A549 (cell line): Measurements from ENCODE around the gene ZC3H13.

ENCODE experiments used
- BHLHE40 ChIP-seq: IDR thresholded peaks from 2 replicates; pipeline ENCODE4 v1.6.1; 2012; ENCODE audit warnings: low read depth, low read length, inconsistent platforms
- CHD4 ChIP-seq: fragments of 200-600 bp; sonication (generic); IDR thresholded peaks from 2 replicates; pipeline ENCODE4 v1.6.1; 2016; ENCODE audit warnings: antibody characterized with exemption, mild to moderate bottlenecking, borderline replicate concordance
- EP300 ChIP-seq, 2 experiments: fragments of >200 bp; sonication (Bioruptor Twin); formaldehyde crosslinking; IDR thresholded peaks; 2 replicates in 1 of 2; 3 replicates in 1 of 2; pipeline ENCODE4 v1.6.1; 2016 to 2017
- PHF8 ChIP-seq: fragments of 200-600 bp; sonication (generic); IDR thresholded peaks from 2 replicates; pipeline ENCODE4 v1.6.1; 2016; ENCODE audit warnings: low read depth, mild to moderate bottlenecking, antibody characterized with exemption, moderate library complexity, borderline replicate concordance
- POLR2A ChIP-seq: IDR thresholded peaks from 2 replicates; pipeline ENCODE4 v1.6.1; 2012; ENCODE audit warnings: mild to moderate bottlenecking, low read length
- POLR2AphosphoS2 ChIP-seq: conservative IDR thresholded peaks from 2 replicates; pipeline ENCODE4 v1.6.1; 2012; ENCODE audit warnings: low read length, improper control_type of control experiment, inconsistent platforms
- RNF2 ChIP-seq: fragments of 200-600 bp; sonication (generic); IDR thresholded peaks from 2 replicates; pipeline ENCODE4 v1.6.1; 2016; ENCODE audit warnings: low read depth, mild to moderate bottlenecking, antibody characterized with exemption, moderate library complexity, borderline replicate concordance
- SREBF2 ChIP-seq: fragments of 450-650 bp; IDR thresholded peaks from 2 replicates; pipeline ENCODE4 v1.6.1; 2014; ENCODE audit warnings: mild to moderate bottlenecking, moderate library complexity
- TP53 ChIP-seq: fragments of 250-450 bp; sonication (Bioruptor Pico); IDR thresholded peaks from 2 replicates; pipeline ENCODE4 v1.5.0; 2021; ENCODE audit warnings: mild to moderate bottlenecking, moderate library complexity
- TF ChIP-seq, protein P1 (sequence below): fragments of 250-450 bp; sonication (Bioruptor Pico); IDR thresholded peaks from 2 replicates; pipeline ENCODE4 v1.5.0; 2021; ENCODE audit warnings: mild to moderate bottlenecking, moderate library complexity, borderline replicate concordance
- TF ChIP-seq, protein P2 (sequence below): fragments of >200 bp; sonication (Bioruptor Twin); formaldehyde crosslinking; IDR thresholded peaks from 3 replicates; pipeline ENCODE4 v1.5.1; 2016
- TF ChIP-seq, protein P3 (sequence below): fragments of >200 bp; sonication (Bioruptor Twin); formaldehyde crosslinking; IDR thresholded peaks from 2 replicates; pipeline ENCODE4 v1.6.1; 2016
- TF ChIP-seq, protein P4 (sequence below): IDR thresholded peaks from 2 replicates; pipeline ENCODE4 v1.6.1; 2012

DNA sequence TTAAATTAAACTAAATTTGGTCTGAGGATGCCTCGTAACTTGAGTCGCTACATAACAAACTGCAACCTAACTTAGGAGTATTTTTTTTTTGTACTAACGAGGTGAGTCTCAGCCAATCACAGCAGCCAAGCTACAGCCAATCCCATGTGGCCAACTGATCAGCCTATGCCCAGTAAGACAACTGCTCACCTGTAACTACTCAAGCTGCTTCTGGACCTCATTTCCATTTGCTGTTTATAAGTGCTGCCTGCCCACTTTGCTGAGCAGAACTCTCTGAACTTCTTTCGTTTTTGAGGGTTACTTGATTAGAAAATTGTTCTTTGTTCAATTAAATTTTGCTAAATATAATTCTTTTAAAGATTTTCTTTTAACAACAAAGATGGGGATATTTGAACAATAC lies 48.5 kb upstream of the ZC3H13 start:
- TF ChIP-seq, protein P1, sequence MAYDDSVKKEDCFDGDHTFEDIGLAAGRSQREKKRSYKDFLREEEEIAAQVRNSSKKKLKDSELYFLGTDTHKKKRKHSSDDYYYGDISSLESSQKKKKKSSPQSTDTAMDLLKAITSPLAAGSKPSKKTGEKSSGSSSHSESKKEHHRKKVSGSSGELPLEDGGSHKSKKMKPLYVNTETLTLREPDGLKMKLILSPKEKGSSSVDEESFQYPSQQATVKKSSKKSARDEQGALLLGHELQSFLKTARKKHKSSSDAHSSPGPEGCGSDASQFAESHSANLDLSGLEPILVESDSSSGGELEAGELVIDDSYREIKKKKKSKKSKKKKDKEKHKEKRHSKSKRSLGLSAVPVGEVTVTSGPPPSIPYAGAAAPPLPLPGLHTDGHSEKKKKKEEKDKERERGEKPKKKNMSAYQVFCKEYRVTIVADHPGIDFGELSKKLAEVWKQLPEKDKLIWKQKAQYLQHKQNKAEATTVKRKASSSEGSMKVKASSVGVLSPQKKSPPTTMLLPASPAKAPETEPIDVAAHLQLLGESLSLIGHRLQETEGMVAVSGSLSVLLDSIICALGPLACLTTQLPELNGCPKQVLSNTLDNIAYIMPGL, result no peak
- no peak for TF ChIP-seq POLR2AphosphoS2
- TF ChIP-seq, protein P2, sequence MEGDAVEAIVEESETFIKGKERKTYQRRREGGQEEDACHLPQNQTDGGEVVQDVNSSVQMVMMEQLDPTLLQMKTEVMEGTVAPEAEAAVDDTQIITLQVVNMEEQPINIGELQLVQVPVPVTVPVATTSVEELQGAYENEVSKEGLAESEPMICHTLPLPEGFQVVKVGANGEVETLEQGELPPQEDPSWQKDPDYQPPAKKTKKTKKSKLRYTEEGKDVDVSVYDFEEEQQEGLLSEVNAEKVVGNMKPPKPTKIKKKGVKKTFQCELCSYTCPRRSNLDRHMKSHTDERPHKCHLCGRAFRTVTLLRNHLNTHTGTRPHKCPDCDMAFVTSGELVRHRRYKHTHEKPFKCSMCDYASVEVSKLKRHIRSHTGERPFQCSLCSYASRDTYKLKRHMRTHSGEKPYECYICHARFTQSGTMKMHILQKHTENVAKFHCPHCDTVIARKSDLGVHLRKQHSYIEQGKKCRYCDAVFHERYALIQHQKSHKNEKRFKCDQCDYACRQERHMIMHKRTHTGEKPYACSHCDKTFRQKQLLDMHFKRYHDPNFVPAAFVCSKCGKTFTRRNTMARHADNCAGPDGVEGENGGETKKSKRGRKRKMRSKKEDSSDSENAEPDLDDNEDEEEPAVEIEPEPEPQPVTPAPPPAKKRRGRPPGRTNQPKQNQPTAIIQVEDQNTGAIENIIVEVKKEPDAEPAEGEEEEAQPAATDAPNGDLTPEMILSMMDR, result no peak
- no peak for TF ChIP-seq EP300 (IDR thresholded peaks at IDR 0.05)
- TF ChIP-seq, protein P3, sequence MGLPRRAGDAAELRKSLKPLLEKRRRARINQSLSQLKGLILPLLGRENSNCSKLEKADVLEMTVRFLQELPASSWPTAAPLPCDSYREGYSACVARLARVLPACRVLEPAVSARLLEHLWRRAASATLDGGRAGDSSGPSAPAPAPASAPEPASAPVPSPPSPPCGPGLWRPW, result no peak
- TF ChIP-seq, protein P4, sequence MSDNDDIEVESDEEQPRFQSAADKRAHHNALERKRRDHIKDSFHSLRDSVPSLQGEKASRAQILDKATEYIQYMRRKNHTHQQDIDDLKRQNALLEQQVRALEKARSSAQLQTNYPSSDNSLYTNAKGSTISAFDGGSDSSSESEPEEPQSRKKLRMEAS, result no peak
- no peak for TF ChIP-seq CHD4
- TF ChIP-seq TP53 (CRISPR knock-in tag), result no peak
- TF ChIP-seq PHF8, result no peak
- TF ChIP-seq POLR2A, result no peak
- TF ChIP-seq SREBF2, result no peak
- no peak for TF ChIP-seq RNF2
- TF ChIP-seq BHLHE40, result no peak
